Lung (tissue), 12 donors: ENCODE data around the gene IGSF21. TPM values are rescaled to one million over a fixed set of nuclear protein-coding genes. Genes with fewer than 3 reads are reported as not detected.

Experiments used
- ATAC-seq: fragments of 200-7000 bp; cut with Tn5 transposase; one replicate; pipeline ENCODE4 v1.9.1; 2020; ENCODE audit warnings: moderate number of reproducible peaks; ENCODE audit not compliant: insufficient read depth, low FRiP score
- DNase-seq, 3 donors: peaks; one replicate each; pipeline ENCODE4 v3.0.0-alpha.2; 2013 to 2017
- H3K27ac ChIP-seq, 2 donors: one replicate each; pipeline ENCODE4 v1.5.1; 2013; ENCODE audit warnings: mild to moderate bottlenecking in 2 of 2, moderate library complexity in 2 of 2, control low read depth in 1 of 2, inconsistent platforms in 1 of 2, low read depth in 1 of 2, low read length in 1 of 2
- H3K27me3 ChIP-seq, 3 donors: one replicate each; pipeline ENCODE4 v1.5.1; 2013; ENCODE audit warnings: low read length in 2 of 3; ENCODE audit not compliant: control insufficient read depth in 3 of 3, insufficient read depth in 3 of 3
- H3K36me3 ChIP-seq, 4 donors: one replicate each; pipeline ENCODE4 v1.5.1; 2013; ENCODE audit warnings: low read length in 4 of 4, mild to moderate bottlenecking in 1 of 4, moderate library complexity in 1 of 4; ENCODE audit not compliant: control insufficient read depth in 4 of 4, insufficient read depth in 4 of 4
- H3K4me1 ChIP-seq, 5 donors: one replicate each; pipeline ENCODE4 v1.5.1; 2013; ENCODE audit warnings: low read length in 5 of 5, mild to moderate bottlenecking in 2 of 5, moderate library complexity in 1 of 5; ENCODE audit not compliant: control insufficient read depth in 5 of 5, insufficient read depth in 5 of 5
- H3K4me3 ChIP-seq: one replicate; pipeline ENCODE4 v1.5.1; 2013; ENCODE audit warnings: mild to moderate bottlenecking, control low read depth, moderate library complexity
- H3K9ac ChIP-seq, 2 donors: one replicate each; pipeline ENCODE4 v1.5.1; 2013; ENCODE audit warnings: low read length in 2 of 2, control low read depth in 1 of 2; ENCODE audit not compliant: insufficient read depth in 1 of 2
- H3K9me3 ChIP-seq, 4 donors: one replicate each; pipeline ENCODE4 v1.5.1; 2013; ENCODE audit warnings: low read length in 3 of 4, mild to moderate bottlenecking in 1 of 4, moderate library complexity in 1 of 4; ENCODE audit not compliant: control insufficient read depth in 4 of 4, insufficient read depth in 3 of 4
- CTCF ChIP-seq: IDR thresholded peaks from 2 replicates; pipeline ENCODE4 v1.5.1; 2012; ENCODE audit warnings: mild to moderate bottlenecking; ENCODE audit errors: control extremely low read depth, extremely low read depth
- WGBS, 2 donors: extraction: QIAGEN DNeasy Blood & Tissue Kit; methylation state at CpG; one replicate each; pipeline ENCODE4 v1.1.7; 2013; 5-methylcytosine and 5-hydroxymethylcytosine counted together
- polyA plus RNA-seq, 2 donors: library from polyadenylated mRNA; stranded (reverse); fragments of 200-250 nt; gene quantifications; one replicate each; pipeline ENCODE4 v1.2.1, GENCODE V29; 2013
- total RNA-seq, 2 donors: library from RNA; depleted of rRNA in 1 of 2; stranded (reverse); fragments of >200 nt in 1 of 2; gene quantifications; one replicate each; pipeline ENCODE4 v1.2.1, GENCODE V29; 2014 to 2021
- donor health status: control.
- donor health status: control.
- donor health status: Bipolar disorder and iron deficiency.
- donor health status: healthy.
- donor health status: DM: yes; HTN: yes; CAD: no.

IGSF21 gene
- total and polyA plus RNA-seq, 4 donors, result 0.18 to 2.6 (median 0.62) TPM

GRCh38 chr1:18139198-18139981 is 31.8 kb downstream of the IGSF21 start:
- peaks cover 0 to 2% (median 0%) of the 10 kb centered on the region in 4 donors for H3K9me3 ChIP-seq
- TF ChIP-seq CTCF, result no peak
- DNase-seq, result no peak

GRCh38 chr1:18140411-18140810 is 32.8 kb downstream of the IGSF21 start:
- no peak overlapping the region for H3K27ac ChIP-seq
- H3K4me1 ChIP-seq, result no peaks in the 10 kb centered on the region
- H3K9me3 ChIP-seq, result no peaks in the 10 kb centered on the region
- ATAC-seq (no peak), DNase-seq (no peak)
- no peak overlapping the region for H3K9ac ChIP-seq
- 69 to 77% methylated on average over 8 of the region's 8 CpGs for WGBS, 2 donors
- H3K36me3 ChIP-seq, result no peaks in the 10 kb centered on the region
- peaks cover 0 to under 1% (median 0%) of the 10 kb centered on the region in 3 donors for H3K27me3 ChIP-seq
- H3K4me3 ChIP-seq, result no peak overlapping the region
- no peak for TF ChIP-seq CTCF

More at GRCh38 chr1:18139198-18139981, 31.8 kb downstream of the IGSF21 start:
- no peak overlapping the region for H3K4me3 ChIP-seq
- no peaks in the 10 kb centered on the region for H3K4me1 ChIP-seq
- 52 to 64% methylated on average over 14 of the region's 14 CpGs for WGBS, 2 donors
- H3K36me3 ChIP-seq, result no peaks in the 10 kb centered on the region
- no peak overlapping the region for H3K9ac ChIP-seq
- H3K27ac ChIP-seq, result no peak overlapping the region
- no peaks in the 10 kb centered on the region for H3K27me3 ChIP-seq
- ATAC-seq, result no peak

- DNase-seq (no peak), ATAC-seq (no peak)
- peaks cover 0 to 9% (median 0%) of the 10 kb centered on the region in 3 donors for H3K27me3 ChIP-seq
- H3K9ac ChIP-seq, result no peak overlapping the region
- no peak overlapping the region for H3K4me3 ChIP-seq
- no peaks in the 10 kb centered on the region for H3K9me3 ChIP-seq
- WGBS, 2 donors, result 86 to 88% methylated on average over 6 of the region's 6 CpGs
- H3K36me3 ChIP-seq, result no peaks in the 10 kb centered on the region
- H3K4me1 ChIP-seq, result no peaks in the 10 kb centered on the region
- TF ChIP-seq CTCF, result no peak
- H3K27ac ChIP-seq, result no peak overlapping the region
These were observed 34.1 kb downstream of the IGSF21 start for GRCh38 chr1:18141661-18142060.
